HG03520 (cell line): ENCODE measurements around the gene SLC7A10.
"Not testable (repeated sequence)": the region's sequence is repeated elsewhere in the genome, so short reads cannot be mapped to it uniquely, and the experiment has no call there.

Source experiments
- ATAC-seq: cut with Tn5 transposase; IDR thresholded peaks from one replicate; pipeline ENCODE4 v1.9.1; 2021; ENCODE audit warnings: mild to moderate bottlenecking, moderate library complexity; ENCODE audit not compliant: unreplicated experiment

SLC7A10 gene

DNA sequence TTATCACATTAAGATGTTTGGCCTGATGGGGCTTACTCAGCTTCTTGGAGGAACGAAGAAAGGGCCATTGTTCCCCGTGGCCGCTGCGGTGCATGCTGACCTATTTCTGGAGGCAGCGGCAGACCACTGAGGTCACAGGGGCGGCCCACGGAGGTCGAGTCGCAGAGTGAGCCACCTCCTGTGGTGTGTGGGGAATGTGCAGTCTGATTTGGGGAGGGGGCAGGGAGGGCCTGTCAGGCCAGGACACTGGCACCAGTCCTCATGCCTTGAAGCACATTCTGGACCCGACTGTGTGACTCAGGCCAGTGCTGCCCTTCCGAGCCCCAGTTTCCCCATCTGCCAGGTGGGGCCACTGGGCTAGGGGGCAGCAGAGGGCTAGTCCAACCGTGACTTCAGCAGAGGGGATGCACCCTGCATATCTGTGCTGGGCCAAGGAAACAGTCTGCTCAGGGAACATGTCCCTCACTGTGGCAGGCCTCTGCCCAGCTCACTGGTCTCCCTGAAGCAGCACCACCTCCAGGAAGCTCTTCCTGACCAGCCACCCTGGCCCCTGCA is 6.3 kb downstream of the SLC7A10 start:
- ATAC-seq: no peak

DNA sequence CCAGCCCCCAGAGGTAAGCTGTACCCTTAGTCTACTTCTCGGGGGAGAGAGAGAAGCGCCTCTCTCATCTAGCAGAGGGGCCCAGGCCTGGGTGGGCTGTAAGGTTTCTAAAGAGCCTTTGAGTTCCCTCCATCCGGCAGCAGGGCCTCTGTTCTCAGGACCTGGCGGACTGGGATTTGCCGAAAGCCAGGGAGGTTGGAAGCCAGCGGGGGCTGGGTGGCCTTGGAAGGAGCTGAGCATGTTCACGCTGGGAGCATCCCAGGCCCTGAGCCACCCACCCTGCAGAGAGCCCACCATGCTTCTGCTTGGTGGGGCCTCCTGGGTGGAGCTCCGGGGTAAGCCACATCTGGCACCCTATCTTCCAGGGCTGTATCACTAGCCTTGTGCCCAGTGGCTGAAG is 7.8 kb downstream of the SLC7A10 start:
- ATAC-seq: no peak

DNA sequence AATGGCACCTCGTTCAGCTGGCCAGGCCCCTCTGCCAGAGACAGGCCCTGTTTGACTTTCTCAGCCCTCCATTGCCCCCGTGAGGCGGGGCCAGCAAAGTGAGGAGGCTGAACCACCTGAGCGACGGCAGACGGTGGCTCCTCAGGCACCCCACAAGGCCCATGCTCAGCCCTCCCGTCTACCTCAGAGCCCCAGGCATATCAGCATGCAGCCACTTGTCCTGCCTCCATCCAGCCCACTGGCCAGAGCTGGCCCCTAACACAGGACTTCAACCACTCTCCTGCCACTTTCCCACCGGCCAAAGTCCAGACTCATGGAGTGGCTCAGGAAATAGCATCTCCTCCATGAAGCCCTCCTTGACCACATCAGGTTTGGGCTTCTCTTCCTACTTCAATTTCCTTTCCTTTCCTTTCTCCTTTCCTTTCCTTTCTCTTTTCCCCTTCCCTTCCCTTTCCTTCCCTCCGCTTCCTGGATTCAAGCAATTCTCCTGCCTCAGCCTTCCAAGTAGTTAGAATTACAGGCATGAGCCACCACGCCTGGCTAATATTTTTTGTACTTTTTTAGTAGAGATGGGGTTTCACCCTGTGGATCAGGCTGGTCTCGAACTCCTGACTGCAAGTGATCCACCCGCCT is 9.3 kb downstream of the SLC7A10 start:
- no peak for ATAC-seq

DNA sequence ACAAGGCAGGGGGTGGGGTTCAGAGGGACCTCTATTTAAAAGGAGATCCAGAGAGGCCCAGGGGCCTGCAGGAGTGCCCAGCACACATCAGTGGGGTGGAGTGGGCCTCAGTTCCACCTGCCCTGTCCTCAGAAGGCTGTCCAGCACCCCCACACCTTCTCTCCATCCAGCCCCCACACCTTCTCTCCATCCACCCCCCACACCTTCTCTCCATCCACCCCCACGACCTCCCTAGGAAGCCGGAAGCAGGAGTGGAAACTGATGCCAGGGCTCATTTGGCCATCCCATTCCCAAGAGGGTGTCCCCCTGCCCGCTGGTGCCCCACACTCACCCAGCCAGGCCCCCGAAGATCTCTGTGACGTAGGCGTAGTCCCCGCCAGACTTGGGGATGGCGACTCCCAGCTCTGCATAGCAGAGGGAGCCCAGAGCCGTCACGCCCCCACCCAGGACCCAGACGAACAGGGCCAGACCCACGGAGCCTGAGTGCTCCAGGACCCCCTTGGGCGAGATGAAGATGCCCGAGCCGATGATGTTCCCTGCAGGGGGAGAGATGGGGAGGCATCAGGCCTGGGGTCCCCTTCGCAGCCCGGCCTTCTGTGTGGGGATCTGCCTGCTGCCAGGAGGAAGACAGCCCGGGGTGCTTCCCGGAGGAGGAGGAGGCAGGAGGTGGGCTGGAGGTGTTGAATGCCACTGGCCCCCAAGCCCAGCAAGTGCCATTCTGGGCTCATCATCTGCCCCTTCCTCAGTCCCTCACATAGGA is 10.0 kb downstream of the SLC7A10 start:
- no peak for ATAC-seq

DNA sequence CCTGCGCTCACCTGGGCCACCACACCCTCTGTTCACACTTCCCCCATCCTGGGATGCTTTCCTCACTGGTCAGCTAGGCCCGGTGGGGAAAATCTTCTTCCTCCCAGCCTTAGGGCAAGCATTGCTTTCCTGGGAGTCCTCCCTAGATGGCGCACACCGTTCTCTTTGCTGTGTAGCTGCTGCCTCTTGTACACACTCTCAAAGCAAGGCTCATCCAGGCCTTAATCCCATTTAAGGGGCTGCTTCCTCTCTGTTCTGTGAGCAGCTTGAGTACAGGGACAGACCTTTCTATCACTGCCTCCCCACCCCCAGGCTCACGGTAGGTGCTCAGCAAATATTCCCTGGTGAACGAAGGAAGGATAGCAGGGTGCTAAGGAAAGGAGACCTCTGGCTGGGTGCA is 11.1 kb downstream of the SLC7A10 start:
- ATAC-seq: no peak

DNA sequence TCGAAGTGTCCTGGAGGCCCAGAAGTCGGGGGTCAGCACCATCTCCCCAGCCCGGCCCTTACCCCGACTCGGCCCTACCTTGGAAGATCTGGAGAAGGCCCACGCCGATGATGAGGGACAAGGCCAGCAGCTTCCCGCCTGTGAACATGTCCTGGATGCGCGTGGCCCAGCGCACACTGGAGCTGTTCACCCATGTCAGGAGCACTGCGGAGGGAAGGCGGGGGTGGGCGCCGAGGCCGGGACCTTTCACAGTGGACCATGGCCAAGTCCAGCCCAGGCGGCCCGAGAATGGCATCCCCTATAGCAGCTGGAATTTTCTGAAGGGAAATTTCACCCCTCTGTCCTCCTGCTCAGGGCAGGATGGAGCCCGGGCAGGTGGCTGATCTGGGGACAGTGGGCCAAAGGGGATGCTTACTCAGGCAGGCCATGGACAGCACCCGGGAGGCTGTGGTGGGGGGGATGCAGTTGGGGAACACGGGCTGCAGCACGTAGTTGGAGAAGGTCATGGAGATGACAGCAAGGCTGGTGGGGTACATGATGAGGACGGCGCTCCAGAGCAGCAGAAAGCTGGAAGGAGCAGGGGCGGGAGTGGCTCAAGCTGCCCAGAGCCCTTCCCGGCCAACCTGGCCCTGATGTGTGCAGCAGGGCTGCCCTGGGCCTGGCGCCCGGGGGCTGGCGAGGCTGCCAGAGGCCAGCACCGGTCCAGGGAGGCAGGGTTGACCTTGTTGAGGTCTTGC is 13.0 kb downstream of the SLC7A10 start:
- ATAC-seq: no peak

DNA sequence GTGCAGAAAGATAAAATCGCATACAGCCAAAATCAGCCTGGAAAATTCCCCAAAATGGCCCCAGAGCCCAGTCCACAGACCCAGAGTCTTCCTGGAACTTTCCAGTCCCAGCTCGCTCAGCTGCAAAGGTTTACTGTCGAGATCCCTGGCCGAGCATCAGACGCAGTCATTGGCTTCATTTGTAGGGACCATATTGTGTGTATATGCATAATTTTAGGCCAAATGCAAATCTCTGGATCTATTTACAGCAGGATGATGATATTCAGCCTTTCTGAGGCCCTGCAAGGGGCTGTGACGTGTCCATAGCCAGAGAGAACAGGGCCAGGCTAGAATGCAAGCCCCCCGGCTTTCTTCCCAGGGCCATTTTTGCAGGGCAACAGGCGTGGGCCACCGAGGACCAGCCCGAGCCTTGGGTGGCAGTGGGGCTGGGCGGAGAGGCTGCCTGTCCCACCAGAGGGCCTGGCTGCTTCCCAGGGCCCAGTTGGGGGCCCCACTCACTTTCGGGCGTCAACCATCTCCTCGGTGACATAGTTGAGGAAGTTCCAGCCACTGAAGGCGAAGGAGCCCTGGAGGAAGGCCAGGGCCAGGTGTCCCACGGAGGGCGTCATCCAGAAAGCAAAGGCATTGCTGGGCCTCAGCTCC is 13.7 kb downstream of the SLC7A10 start:
- ATAC-seq: no peak

DNA sequence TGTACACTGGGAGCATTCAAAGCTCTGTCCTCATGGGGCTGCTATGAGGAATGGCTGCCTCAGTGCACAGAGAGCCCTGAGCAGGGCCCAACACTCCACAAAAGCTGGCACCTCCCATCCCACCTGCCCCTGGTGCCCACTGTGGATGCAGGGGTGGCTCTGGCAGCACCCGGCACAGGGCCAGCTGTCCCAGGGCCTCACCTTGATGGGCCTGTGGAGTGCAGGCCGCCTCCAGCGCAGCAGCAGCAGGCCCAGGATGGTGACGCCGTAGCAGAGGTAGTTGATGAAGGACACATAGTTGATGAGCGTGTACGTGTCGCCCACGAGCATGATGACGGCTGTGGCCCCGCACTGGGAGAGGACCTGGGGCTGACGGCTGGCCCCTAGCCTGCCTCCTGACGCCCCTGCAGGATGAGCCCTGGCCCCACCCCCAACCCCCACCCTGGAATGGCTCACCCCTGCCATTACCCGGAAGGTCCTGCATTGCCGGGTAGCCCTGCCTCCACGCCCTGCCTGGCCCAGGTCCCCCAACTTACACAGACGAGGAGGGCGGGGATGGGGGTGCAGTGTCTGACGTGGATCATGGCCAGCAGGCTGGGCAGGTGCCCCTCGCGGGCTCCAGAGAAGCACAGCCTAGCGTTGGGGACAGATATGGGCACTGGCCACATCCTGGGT is 15.2 kb downstream of the SLC7A10 start:
- ATAC-seq: no peak

DNA sequence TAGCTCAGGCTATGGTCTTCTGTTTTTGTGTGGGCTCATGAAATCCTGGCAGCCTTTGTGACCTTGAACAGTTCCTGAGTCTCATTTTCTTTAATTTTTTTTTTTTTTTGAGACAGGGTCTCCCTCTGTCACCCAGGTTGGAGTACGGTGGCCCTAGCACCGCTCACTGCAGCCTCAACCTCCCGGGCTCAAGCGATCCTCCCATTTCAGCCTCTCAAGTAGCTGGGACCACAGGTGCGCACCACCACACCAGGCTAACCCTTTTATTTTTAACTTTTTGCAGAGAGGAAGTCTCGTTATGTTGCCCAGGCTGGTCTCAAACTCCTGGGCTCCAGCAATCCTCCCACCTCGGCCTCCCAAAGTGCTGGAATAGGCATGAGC is 15.8 kb downstream of the SLC7A10 start:
- not testable (repeated sequence) for ATAC-seq

DNA sequence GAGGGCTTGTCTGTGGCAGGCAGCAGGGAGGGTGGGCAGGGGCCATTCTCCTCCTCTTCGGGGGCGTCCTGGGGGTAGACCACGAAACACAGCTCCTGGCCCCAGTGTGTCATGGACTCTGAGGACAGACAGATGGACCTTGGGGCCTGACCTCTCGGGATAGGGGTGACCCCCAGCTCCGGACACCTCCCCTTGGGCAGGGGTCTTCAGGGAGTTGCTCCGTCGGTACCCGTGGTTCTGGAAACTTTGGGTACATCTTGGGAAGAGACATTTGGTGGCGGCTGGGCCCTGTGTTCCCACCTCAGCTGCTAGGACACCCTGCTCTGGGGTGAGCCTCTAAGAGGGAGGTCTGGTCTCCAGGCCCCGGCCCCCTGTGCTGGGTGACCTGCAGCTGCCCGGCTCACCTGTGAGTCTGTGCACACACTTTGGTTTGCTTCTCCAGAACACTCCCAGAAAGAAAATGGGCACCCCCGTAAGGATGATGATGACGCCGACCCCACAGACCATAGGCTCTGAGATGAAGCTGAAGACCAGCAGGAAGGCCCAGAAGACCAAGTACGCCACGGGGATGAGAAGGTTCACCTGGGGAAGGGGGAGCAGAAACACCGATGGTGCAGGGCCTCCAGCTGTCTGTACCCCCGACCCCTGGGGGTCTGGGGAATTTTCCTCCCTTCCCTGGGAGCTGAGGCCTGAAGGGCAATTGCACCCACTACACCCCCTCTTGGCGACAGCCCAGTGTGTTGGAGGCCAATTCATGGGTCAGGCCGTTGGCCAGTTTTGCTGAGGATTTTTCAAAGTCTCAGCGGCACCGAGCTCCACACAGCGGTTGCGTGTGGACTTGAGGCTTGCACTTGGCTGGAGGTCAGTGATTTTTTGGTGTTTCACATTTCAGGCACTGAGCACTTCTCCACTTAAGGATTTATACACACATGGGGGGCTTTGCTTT is 16.5 kb downstream of the SLC7A10 start:
- ATAC-seq: no peak

DNA sequence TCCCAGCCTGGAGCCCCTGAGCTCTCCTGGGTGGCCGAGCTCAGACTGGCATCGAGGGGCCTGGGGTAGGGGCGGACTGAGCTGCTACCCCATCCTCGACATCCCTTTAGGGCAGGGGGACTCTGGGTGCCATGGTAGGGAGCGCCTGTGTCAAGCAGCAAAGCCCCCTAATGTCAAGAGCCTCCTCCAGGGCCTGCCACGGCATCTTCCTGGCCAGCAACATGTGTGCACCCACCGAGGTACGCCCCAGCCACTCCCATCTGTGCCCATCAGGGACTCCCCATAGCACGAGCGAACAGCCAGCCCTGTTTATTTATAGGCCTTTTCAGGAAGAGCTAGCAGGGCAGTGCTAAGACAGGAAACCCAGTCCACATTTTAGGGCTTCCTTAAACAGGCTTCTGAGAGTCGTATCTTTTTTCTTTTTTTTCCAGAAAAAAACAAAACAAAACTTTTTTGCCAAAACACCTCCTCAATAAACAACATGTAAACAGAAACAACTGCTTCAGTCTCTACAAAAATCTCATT is 17.2 kb downstream of the SLC7A10 start:
- ATAC-seq: no peak

DNA sequence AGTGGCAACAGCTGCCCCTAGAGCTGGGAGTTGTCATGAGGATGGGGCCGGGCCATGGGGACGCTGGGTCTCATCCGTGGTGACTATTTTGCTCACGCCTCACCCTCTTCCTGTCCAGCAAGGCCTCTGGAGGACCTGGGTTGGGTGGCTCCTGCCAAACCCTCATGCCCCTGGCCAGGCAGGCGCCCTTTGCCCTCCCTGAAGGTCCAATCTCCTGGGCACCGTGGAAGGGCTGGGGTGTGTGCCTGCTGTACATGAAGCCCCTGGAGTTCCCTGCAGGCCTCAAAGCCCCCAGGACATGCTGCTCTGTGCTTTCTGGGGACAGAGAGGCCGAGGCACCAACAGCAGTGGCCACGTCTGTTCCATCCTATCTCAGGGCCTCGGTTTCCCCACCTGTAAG is 17.7 kb downstream of the SLC7A10 start:
- no peak for ATAC-seq

DNA sequence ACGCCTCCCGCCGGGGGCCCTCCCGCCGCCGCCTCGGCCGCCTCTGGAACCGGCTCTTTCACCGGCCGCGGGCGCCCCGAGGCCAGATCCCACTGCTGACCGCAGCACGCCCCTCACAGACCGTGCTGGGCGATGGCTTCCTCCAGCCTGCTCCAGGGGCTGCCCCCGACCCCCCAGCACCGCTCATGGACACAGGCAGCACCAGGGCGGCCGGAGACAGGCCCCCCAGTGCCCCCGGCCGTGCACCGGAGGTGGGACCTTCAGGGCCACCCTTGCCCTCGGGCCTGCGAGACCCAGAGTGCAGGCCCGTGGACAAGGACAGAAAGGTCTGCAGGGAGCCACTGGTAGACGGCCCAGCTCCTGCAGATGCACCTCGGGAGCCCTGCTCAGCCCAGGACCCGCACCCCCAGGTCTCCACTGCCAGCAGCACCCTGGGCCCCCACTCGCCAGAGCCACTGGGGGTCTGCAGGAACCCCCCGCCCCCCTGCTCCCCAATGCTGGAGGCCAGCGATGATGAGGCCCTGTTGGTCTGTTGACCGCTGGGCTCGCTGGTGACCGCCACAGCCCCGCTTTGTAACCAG is 18.5 kb downstream of the SLC7A10 start:
- ATAC-seq: no peak

DNA sequence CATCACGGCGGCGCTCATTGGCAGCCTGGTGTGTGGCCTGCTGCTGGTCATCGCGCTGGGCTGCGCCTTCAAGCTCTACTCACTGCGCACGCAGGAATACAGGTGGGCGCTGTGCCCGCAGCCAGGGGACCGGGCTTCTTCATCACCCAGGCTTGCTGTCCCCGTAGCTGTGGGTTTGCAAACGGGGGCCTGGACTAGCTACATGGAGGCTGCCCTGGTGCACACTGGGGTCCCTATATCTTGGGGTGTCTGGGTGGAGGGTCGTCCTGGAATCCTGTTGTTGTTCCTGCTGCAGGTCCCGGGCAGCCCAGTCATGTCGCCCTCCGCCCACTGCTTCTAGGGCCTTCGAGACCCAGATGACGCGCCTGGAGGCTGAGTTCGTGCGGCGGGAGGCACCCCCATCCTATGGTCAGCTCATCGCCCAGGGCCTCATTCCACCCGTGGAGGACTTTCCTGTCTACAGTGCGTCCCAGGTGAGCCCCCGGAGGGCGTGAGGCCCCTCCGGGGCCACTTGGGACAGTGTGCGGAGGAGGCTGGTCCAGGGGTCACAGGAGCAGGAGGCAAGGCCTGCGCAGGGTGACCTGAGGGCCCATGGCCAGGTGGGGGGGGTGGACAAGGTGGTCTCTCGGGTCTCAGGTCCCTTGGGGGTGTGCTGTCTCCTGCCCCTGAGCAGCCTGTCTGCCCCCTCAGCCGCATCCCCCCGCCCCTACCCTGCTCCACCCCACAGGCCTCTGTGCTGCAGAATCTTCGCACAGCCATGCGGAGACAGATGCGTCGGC is 19.2 kb downstream of the SLC7A10 start:
- ATAC-seq: no peak

DNA sequence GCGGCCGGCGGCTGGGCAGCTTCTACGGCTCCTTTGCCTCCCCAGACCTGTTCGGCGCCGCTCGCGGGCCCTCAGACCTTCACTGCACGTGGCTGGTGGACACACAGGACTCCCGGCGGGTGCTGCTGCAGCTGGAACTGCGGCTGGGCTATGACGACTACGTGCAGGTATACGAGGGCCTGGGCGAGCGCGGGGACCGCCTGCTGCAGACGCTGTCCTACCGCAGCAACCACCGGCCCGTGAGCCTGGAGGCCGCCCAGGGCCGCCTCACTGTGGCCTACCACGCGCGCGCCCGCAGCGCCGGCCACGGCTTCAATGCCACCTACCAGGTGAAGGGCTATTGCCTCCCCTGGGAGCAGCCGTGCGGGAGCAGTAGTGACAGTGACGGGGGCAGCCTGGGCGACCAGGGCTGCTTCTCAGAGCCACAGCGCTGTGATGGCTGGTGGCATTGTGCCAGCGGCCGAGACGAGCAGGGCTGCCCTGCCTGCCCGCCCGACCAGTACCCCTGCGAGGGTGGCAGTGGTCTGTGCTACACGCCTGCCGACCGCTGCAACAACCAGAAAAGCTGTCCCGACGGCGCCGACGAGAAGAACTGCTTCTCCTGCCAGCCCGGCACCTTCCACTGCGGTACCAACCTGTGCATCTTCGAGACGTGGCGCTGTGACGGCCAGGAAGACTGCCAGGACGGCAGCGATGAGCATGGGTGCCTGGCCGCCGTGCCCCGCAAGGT is 20.0 kb downstream of the SLC7A10 start:
- ATAC-seq: no peak

DNA sequence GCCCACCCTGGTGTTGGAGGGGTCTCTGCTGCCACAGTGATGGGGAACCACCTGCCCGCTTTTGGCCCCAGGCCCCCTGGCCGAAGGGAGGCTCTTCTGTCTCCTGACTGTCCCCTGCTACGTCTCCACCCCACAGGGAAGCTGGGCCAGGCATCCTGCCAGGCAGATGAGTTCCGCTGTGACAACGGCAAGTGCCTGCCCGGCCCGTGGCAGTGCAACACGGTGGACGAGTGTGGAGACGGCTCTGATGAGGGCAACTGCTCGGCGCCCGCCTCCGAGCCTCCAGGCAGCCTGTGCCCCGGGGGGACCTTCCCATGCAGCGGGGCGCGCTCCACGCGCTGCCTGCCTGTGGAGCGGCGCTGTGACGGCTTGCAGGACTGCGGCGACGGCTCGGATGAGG is 20.5 kb downstream of the SLC7A10 start:
- ATAC-seq: no peak

DNA sequence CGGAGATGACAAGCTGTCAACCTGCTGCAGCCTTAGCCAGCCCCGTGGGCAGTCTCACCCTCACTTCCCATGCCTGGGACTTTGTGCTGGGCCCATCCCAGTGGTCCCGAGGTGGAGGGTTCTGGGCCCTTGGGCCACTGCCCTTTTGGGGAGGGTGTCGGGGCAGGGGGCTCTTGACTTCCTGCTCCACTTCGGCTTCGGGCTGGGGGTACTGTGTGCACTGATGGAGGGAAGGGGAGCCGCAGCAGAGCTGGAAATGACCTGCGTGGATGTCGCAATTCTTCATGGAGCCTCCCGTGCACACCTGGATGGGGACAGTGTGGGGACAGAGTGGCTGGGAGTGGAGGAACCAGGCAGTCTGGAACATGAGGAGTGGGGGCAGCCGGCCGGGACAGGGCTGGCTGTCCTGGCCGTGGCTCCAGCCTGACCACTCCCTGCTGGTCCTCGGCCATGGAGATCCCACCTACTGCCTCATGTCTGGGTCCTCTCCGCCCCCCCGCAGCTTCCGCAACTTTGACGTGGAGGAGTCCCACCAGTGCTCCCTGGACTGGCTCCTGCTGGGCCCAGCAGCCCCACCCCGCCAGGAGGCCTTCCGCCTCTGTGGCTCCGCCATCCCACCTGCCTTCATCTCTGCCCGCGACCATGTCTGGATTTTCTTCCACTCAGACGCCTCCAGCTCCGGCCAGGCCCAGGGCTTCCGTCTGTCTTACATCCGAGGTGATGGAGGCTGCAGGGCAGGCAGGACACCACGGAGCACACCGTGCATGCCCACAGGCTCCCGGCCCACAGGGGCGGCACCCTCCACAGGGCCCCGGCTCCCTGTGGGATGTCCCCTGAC is 21.3 kb downstream of the SLC7A10 start:
- ATAC-seq: no peak
